HEK293 (cell line): Measurements from ENCODE around the gene DOCK7.

Experiments used
- CTCF ChIA-PET: fragments of 350-600 bp; formaldehyde crosslinking; extraction: SDS; loops from one replicate; lab custom pipeline; 2021; ENCODE audit warnings: antibody characterized with exemption; lab: Yijun Ruan, JAX
- POLR2A ChIA-PET: fragments of 300-600 bp; formaldehyde crosslinking; extraction: SDS; loops from one replicate; lab custom pipeline; 2020; ENCODE audit warnings: antibody characterized with exemption, inconsistent platforms; lab: Yijun Ruan, JAX
- H3K27ac ChIP-seq: fragments of 200-500 bp; sonication (Bioruptor generic); 2 replicates; pipeline ENCODE4 v1.5.1; 2014; ENCODE audit warnings: low read depth, low read length, control low read depth, inconsistent platforms; ENCODE audit errors: extremely low read depth
- H3K36me3 ChIP-seq, 2 experiments: fragments of 200-500 bp in 1 of 2; sonication (Bioruptor generic) in 1 of 2; 1 replicate in 1 of 2; 2 replicates in 1 of 2; pipeline ENCODE4 v1.5.1; 2014 to 2017; ENCODE audit warnings: inconsistent platforms in 2 of 2, low read length in 2 of 2; ENCODE audit not compliant: control insufficient read depth in 2 of 2, insufficient read depth in 1 of 2
- H3K4me1 ChIP-seq: fragments of 200-500 bp; sonication (Bioruptor generic); 2 replicates; pipeline ENCODE4 v1.5.1; 2014; ENCODE audit warnings: mild to moderate bottlenecking, low read length, inconsistent platforms; ENCODE audit not compliant: control insufficient read depth, insufficient read depth
- H3K4me3 ChIP-seq: 2 replicates; pipeline ENCODE4 v1.5.1; 2011; ENCODE audit warnings: low read depth, mild to moderate bottlenecking, control low read depth, low read length, moderate library complexity
- H3K9me3 ChIP-seq: fragments of 200-500 bp; sonication (Bioruptor generic); 2 replicates; pipeline ENCODE4 v1.5.1; 2014; ENCODE audit warnings: low read depth, low read length, inconsistent platforms; ENCODE audit not compliant: control insufficient read depth, insufficient read depth
- KLF1 ChIP-seq: fragments of 450-650 bp; formaldehyde crosslinking; IDR thresholded peaks from 2 replicates; pipeline ENCODE4 v1.5.1; 2016; ENCODE audit warnings: missing biosample characterization, missing genetic modification characterization
- KLF9 ChIP-seq: fragments of 450-650 bp; formaldehyde crosslinking; IDR thresholded peaks from 2 replicates; pipeline ENCODE4 v1.5.1; 2016; ENCODE audit warnings: missing biosample characterization, missing genetic modification characterization, low read depth
- OVOL3 ChIP-seq: fragments of 450-650 bp; formaldehyde crosslinking; IDR thresholded peaks from 2 replicates; pipeline ENCODE4 v1.5.1; 2016; ENCODE audit warnings: missing biosample characterization, missing genetic modification characterization
- PRDM1 ChIP-seq: fragments of 450-650 bp; formaldehyde crosslinking; IDR thresholded peaks from 2 replicates; pipeline ENCODE4; 2016; ENCODE audit warnings: missing biosample characterization, missing genetic modification characterization
- PRDM4 ChIP-seq: fragments of 450-650 bp; formaldehyde crosslinking; IDR thresholded peaks from 2 replicates; pipeline ENCODE4 v1.5.1; 2017; ENCODE audit warnings: missing biosample characterization, missing genetic modification characterization
- PRDM6 ChIP-seq: fragments of 450-650 bp; formaldehyde crosslinking; IDR thresholded peaks from 2 replicates; pipeline ENCODE4 v1.5.1; 2017; ENCODE audit warnings: missing biosample characterization, missing genetic modification characterization
- ZFP69B ChIP-seq: fragments of 450-650 bp; formaldehyde crosslinking; IDR thresholded peaks from 2 replicates; pipeline ENCODE4 v1.5.1; 2016; ENCODE audit warnings: missing biosample characterization, missing genetic modification characterization
- ZIC2 ChIP-seq: fragments of 450-650 bp; formaldehyde crosslinking; IDR thresholded peaks from 2 replicates; pipeline ENCODE4 v1.5.1; 2016; ENCODE audit warnings: missing biosample characterization, missing genetic modification characterization
- ZNF10 ChIP-seq: fragments of 450-650 bp; formaldehyde crosslinking; IDR thresholded peaks from 2 replicates; pipeline ENCODE4 v1.5.1; 2017; ENCODE audit warnings: missing biosample characterization, missing genetic modification characterization
- ZNF114 ChIP-seq: fragments of 450-650 bp; formaldehyde crosslinking; IDR thresholded peaks from 2 replicates; pipeline ENCODE4 v1.5.0; 2017; ENCODE audit warnings: missing biosample characterization, missing genetic modification characterization
- ZNF133 ChIP-seq: fragments of 450-650 bp; formaldehyde crosslinking; IDR thresholded peaks from 2 replicates; pipeline ENCODE4 v1.5.1; 2016; ENCODE audit warnings: missing biosample characterization, missing genetic modification characterization
- ZNF155 ChIP-seq: fragments of 450-650 bp; formaldehyde crosslinking; IDR thresholded peaks from 2 replicates; pipeline ENCODE4 v1.5.1; 2016; ENCODE audit warnings: missing biosample characterization, missing genetic modification characterization
- ZNF157 ChIP-seq: fragments of 450-650 bp; formaldehyde crosslinking; IDR thresholded peaks from 2 replicates; pipeline ENCODE4 v1.5.1; 2016; ENCODE audit warnings: missing biosample characterization, missing genetic modification characterization
- ZNF214 ChIP-seq: fragments of 450-650 bp; formaldehyde crosslinking; IDR thresholded peaks from 2 replicates; pipeline ENCODE4 v1.5.1; 2017; ENCODE audit warnings: missing biosample characterization, mild to moderate bottlenecking, missing genetic modification characterization, borderline replicate concordance
- ZNF223 ChIP-seq: fragments of 450-650 bp; formaldehyde crosslinking; IDR thresholded peaks from 2 replicates; pipeline ENCODE4 v1.5.1; 2016; ENCODE audit warnings: missing biosample characterization, missing genetic modification characterization
- ZNF302 ChIP-seq: fragments of 450-650 bp; formaldehyde crosslinking; IDR thresholded peaks from 2 replicates; pipeline ENCODE4 v1.5.1; 2016; ENCODE audit warnings: missing biosample characterization, missing genetic modification characterization, low read depth
- ZNF324 ChIP-seq: fragments of 450-650 bp; formaldehyde crosslinking; IDR thresholded peaks from 2 replicates; pipeline ENCODE4 v1.5.1; 2016; ENCODE audit warnings: missing biosample characterization, missing genetic modification characterization
- ZNF580 ChIP-seq: fragments of 450-650 bp; formaldehyde crosslinking; IDR thresholded peaks from 2 replicates; pipeline ENCODE4 v1.5.1; 2016; ENCODE audit warnings: missing biosample characterization, missing genetic modification characterization
- ZNF596 ChIP-seq: fragments of 450-650 bp; IDR thresholded peaks from 2 replicates; pipeline ENCODE4 v1.5.0; 2018; ENCODE audit warnings: missing biosample characterization, mild to moderate bottlenecking, missing genetic modification characterization, moderate library complexity
- ZNF610 ChIP-seq: fragments of 450-650 bp; formaldehyde crosslinking; IDR thresholded peaks from 2 replicates; pipeline ENCODE4 v1.5.1; 2016; ENCODE audit warnings: missing biosample characterization, missing genetic modification characterization, borderline replicate concordance
- ZNF654 ChIP-seq: fragments of 450-650 bp; formaldehyde crosslinking; IDR thresholded peaks from 2 replicates; pipeline ENCODE4 v1.5.1; 2016; ENCODE audit warnings: low read depth, missing biosample characterization, missing genetic modification characterization
- ZNF707 ChIP-seq: fragments of 450-650 bp; formaldehyde crosslinking; IDR thresholded peaks from 2 replicates; pipeline ENCODE4 v1.5.1; 2016; ENCODE audit warnings: missing biosample characterization, missing genetic modification characterization
- ZNF830 ChIP-seq: fragments of 450-650 bp; IDR thresholded peaks from 2 replicates; pipeline ENCODE4 v1.5.0; 2018; ENCODE audit warnings: missing biosample characterization, missing genetic modification characterization, low read depth, mild to moderate bottlenecking, moderate library complexity
- ZNF837 ChIP-seq: fragments of 450-650 bp; formaldehyde crosslinking; IDR thresholded peaks from 2 replicates; pipeline ENCODE4 v1.5.1; 2016; ENCODE audit warnings: missing biosample characterization, missing genetic modification characterization
- ZSCAN23 ChIP-seq: fragments of 450-650 bp; formaldehyde crosslinking; IDR thresholded peaks from 2 replicates; pipeline ENCODE4 v1.5.1; 2016; ENCODE audit warnings: missing biosample characterization, missing genetic modification characterization
- TF ChIP-seq, protein P1 (sequence below): fragments of 450-650 bp; formaldehyde crosslinking; conservative IDR thresholded peaks from 2 replicates; pipeline ENCODE4 v1.5.1; 2016; ENCODE audit warnings: low read depth, missing biosample characterization, missing genetic modification characterization
- TF ChIP-seq, protein P2 (sequence below): fragments of 450-650 bp; formaldehyde crosslinking; IDR thresholded peaks from 2 replicates; pipeline ENCODE4 v1.5.1; 2016; ENCODE audit warnings: missing biosample characterization, missing genetic modification characterization, borderline replicate concordance
- TF ChIP-seq, protein P3 (sequence below): fragments of 450-650 bp; formaldehyde crosslinking; IDR thresholded peaks from 2 replicates; pipeline ENCODE4 v1.5.1; 2016; ENCODE audit warnings: missing biosample characterization, missing genetic modification characterization

Gene DOCK7

GRCh38 chr1:62652387-62652786 lies 35.8 kb downstream of the DOCK7 start (continued):
- no peak for TF ChIP-seq ZFP69B
- TF ChIP-seq ZNF596 (tag by site-specific recombination): no peak
- no peak for TF ChIP-seq ZNF133 (tag by site-specific recombination)
- no peak for TF ChIP-seq OVOL3 (tag by site-specific recombination)
- TF ChIP-seq ZNF654 (tag by site-specific recombination): no peak
- 0 out of 2 replicates have a peak, but pooled peaks have one; percentile 22 for TF ChIP-seq ZNF580 (tag by site-specific recombination)
- no peak for TF ChIP-seq KLF9 (tag by site-specific recombination)
- no peak for TF ChIP-seq ZNF223 (tag by site-specific recombination)
- TF ChIP-seq, protein P1, sequence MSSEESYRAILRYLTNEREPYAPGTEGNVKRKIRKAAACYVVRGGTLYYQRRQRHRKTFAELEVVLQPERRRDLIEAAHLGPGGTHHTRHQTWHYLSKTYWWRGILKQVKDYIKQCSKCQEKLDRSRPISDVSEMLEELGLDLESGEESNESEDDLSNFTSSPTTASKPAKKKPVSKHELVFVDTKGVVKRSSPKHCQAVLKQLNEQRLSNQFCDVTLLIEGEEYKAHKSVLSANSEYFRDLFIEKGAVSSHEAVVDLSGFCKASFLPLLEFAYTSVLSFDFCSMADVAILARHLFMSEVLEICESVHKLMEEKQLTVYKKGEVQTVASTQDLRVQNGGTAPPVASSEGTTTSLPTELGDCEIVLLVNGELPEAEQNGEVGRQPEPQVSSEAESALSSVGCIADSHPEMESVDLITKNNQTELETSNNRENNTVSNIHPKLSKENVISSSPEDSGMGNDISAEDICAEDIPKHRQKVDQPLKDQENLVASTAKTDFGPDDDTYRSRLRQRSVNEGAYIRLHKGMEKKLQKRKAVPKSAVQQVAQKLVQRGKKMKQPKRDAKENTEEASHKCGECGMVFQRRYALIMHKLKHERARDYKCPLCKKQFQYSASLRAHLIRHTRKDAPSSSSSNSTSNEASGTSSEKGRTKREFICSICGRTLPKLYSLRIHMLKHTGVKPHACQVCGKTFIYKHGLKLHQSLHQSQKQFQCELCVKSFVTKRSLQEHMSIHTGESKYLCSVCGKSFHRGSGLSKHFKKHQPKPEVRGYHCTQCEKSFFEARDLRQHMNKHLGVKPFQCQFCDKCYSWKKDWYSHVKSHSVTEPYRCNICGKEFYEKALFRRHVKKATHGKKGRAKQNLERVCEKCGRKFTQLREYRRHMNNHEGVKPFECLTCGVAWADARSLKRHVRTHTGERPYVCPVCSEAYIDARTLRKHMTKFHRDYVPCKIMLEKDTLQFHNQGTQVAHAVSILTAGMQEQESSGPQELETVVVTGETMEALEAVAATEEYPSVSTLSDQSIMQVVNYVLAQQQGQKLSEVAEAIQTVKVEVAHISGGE: no peak
- no peak for TF ChIP-seq ZNF837 (tag by site-specific recombination)
- TF ChIP-seq PRDM4 (tag by site-specific recombination): no peak
- peak; percentile 62 for TF ChIP-seq PRDM6 (tag by site-specific recombination)
- TF ChIP-seq ZNF214 (tag by site-specific recombination): no peak

- POLR2A ChIA-PET: no interaction called here
- Histone ChIP-seq H3K36me3 (peaks cover 6 to 38% of the 10 kb centered on the region in 2 experiments; a peak in 2 of 3 replicates), H3K9me3 (no peaks in the 10 kb centered on the region), H3K4me3 (no peak overlapping the region), H3K4me1 (no peaks in the 10 kb centered on the region), H3K27ac (no peak overlapping the region)
- TF ChIP-seq KLF1: no peak
- no peak for TF ChIP-seq ZIC2 (tag by site-specific recombination)
- TF ChIP-seq ZNF302 (tag by site-specific recombination): no peak
- no peak for TF ChIP-seq ZNF114 (tag by site-specific recombination)
- TF ChIP-seq ZNF157: no peak
- TF ChIP-seq, protein P2, sequence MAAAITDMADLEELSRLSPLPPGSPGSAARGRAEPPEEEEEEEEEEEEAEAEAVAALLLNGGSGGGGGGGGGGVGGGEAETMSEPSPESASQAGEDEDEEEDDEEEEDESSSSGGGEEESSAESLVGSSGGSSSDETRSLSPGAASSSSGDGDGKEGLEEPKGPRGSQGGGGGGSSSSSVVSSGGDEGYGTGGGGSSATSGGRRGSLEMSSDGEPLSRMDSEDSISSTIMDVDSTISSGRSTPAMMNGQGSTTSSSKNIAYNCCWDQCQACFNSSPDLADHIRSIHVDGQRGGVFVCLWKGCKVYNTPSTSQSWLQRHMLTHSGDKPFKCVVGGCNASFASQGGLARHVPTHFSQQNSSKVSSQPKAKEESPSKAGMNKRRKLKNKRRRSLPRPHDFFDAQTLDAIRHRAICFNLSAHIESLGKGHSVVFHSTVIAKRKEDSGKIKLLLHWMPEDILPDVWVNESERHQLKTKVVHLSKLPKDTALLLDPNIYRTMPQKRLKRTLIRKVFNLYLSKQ (tag by site-specific recombination): no peak
- no peak for TF ChIP-seq PRDM1
- TF ChIP-seq ZNF610 (tag by site-specific recombination): no peak
- TF ChIP-seq ZSCAN23 (tag by site-specific recombination): no peak
- no peak for TF ChIP-seq ZNF707 (tag by site-specific recombination)
- no peak for TF ChIP-seq ZNF830 (tag by site-specific recombination)
- no peak for TF ChIP-seq ZNF324 (tag by site-specific recombination)
- TF ChIP-seq ZNF155: no peak
- TF ChIP-seq ZNF596 (tag by site-specific recombination): no peak
- no peak for TF ChIP-seq ZNF10 (tag by site-specific recombination)
- TF ChIP-seq, protein P3, sequence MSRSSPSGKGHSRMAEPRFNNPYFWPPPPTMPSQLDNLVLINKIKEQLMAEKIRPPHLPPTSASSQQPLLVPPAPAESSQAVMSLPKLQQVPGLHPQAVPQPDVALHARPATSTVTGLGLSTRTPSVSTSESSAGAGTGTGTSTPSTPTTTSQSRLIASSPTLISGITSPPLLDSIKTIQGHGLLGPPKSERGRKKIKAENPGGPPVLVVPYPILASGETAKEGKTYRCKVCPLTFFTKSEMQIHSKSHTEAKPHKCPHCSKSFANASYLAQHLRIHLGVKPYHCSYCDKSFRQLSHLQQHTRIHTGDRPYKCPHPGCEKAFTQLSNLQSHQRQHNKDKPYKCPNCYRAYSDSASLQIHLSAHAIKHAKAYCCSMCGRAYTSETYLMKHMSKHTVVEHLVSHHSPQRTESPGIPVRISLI: no peak
- CTCF ChIA-PET: interaction anchor here (0.7 kb wide), 1 partner anchor 103 kb away, joined by 3 read pairs; no protein-coding TSS in a partner anchor
Measured at GRCh38 chr1:62643283-62643682, 44.9 kb downstream of the DOCK7 start.
